HCT116 (cell line): ENCODE data around the gene PARP9. TPM values are rescaled to one million over a fixed set of nuclear protein-coding genes. Genes with fewer than 3 reads are reported as not detected.
A peak's percentile ranks its signal among the peaks of the same experiment; 100 is the strongest.

Experiments
- ATAC-seq: fragments of 200-7000 bp; cut with Tn5 transposase; 2 replicates; pipeline ENCODE4 v1.9.1; 2020; ENCODE audit warnings: mild to moderate bottlenecking, moderate library complexity
- BruUV-seq: library from RNA; stranded (reverse); fragments of 400-500 nt; replicated peaks from 2 replicates; lab custom pipeline; 2021; lab: Mats Ljungman, UMichigan
- CTCF ChIA-PET: fragments of 300-600 bp; sonication (Branson Sonifier 250); formaldehyde crosslinking; loops from one replicate; lab custom pipeline; 2021; ENCODE audit warnings: antibody characterized with exemption; lab: Charles Lee
- POLR2A ChIA-PET: fragments of 300-600, 350-600 bp; sonication (Branson Sonifier 250); formaldehyde crosslinking; loops from one replicate; lab custom pipeline; 2021; ENCODE audit warnings: antibody characterized with exemption; lab: Charles Lee
- RAD21 ChIA-PET, 2 experiments: fragments of 300-600 bp; sonication (Branson Sonifier 250); formaldehyde crosslinking; loops; one replicate each; lab custom pipeline; 2023; ENCODE audit warnings: low total read pairs in 2 of 2; ENCODE audit not compliant: uncharacterized antibody in 2 of 2, unreplicated experiment in 2 of 2, low non-redundant PET in 1 of 2; lab: Charles Lee
- DNase-seq: peaks from one replicate; pipeline ENCODE4 v3.0.0-alpha.2; 2010; ENCODE audit warnings: low read depth, low spot score
- H2AFZ ChIP-seq: fragments of 200-600 bp; shearing (Covaris generic), sonication (generic); 2 replicates; pipeline ENCODE4 v1.6.1; 2017; ENCODE audit warnings: low read depth, mixed run types, mixed read lengths, antibody characterized with exemption, low read length; ENCODE audit not compliant: poor library complexity, severe bottlenecking
- H3K27ac ChIP-seq: 2 replicates; pipeline ENCODE4 v1.5.1; 2012; ENCODE audit warnings: low read depth, low read length
- H3K27me3 ChIP-seq: fragments of 200-600 bp; sonication (generic); 2 replicates; pipeline ENCODE4 v1.6.1; 2016; ENCODE audit warnings: mixed run types, low read length, mixed read lengths; ENCODE audit not compliant: insufficient read depth
- H3K36me3 ChIP-seq, 2 experiments: fragments of 200-500 bp in 1 of 2; fragments of 200-600 bp in 1 of 2; sonication (Bioruptor generic) in 1 of 2; sonication (generic) in 1 of 2; 2 replicates each; pipeline versions ENCODE4 v1.5.1 to v1.6.1; 2014 to 2016; ENCODE audit warnings: low read length in 2 of 2, inconsistent platforms in 1 of 2, mixed read lengths in 1 of 2, mixed run types in 1 of 2; ENCODE audit not compliant: insufficient read depth in 2 of 2, control insufficient read depth in 1 of 2
- H3K4me1 ChIP-seq, 2 experiments: fragments of 200-600 bp in 1 of 2; sonication (generic) in 1 of 2; 2 replicates each; pipeline versions ENCODE4 v1.5.1 to v1.6.1; 2012 to 2017; ENCODE audit warnings: low read length in 2 of 2, inconsistent platforms in 1 of 2, mild to moderate bottlenecking in 1 of 2, mixed read lengths in 1 of 2, mixed run types in 1 of 2, moderate library complexity in 1 of 2; ENCODE audit not compliant: insufficient read depth in 2 of 2, control insufficient read depth in 1 of 2
- H3K4me2 ChIP-seq: fragments of 200-600 bp; sonication (generic); 2 replicates; pipeline ENCODE4 v1.6.1; 2017; ENCODE audit warnings: mixed run types, low read length, mixed read lengths
- H3K4me3 ChIP-seq, 2 experiments: fragments of 200-600 bp in 1 of 2; sonication (generic) in 1 of 2; replicated peaks in 1 of 2; 2 replicates each; pipeline ENCODE4 v1.5.1; 2011 to 2016; ENCODE audit warnings: low read length in 2 of 2, control low read depth in 1 of 2, low read depth in 1 of 2, mild to moderate bottlenecking in 1 of 2, mixed read lengths in 1 of 2, mixed run types in 1 of 2
- H3K79me2 ChIP-seq: fragments of 200-600 bp; sonication (generic); 2 replicates; pipeline ENCODE4 v1.6.1; 2017; ENCODE audit warnings: mild to moderate bottlenecking, mixed run types, low read length, moderate library complexity, mixed read lengths; ENCODE audit not compliant: insufficient read depth
- H3K9ac ChIP-seq: fragments of 200-600 bp; sonication (generic); 2 replicates; pipeline ENCODE4 v1.6.1; 2016; ENCODE audit warnings: low read length, mixed read lengths
- H3K9me2 ChIP-seq: fragments of 200-600 bp; sonication (generic), shearing (Covaris generic); 2 replicates; pipeline ENCODE4 v1.6.1; 2017; ENCODE audit warnings: mixed run types, mild to moderate bottlenecking, moderate library complexity; ENCODE audit not compliant: insufficient read depth
- H3K9me3 ChIP-seq, 2 experiments: fragments of 200-500 bp in 1 of 2; fragments of 200-600 bp in 1 of 2; sonication (Bioruptor generic) in 1 of 2; sonication (generic) in 1 of 2; 2 replicates each; pipeline ENCODE4 v1.6.1; 2014 to 2017; ENCODE audit warnings: low read length in 2 of 2, mixed read lengths in 2 of 2, inconsistent platforms in 1 of 2, low read depth in 1 of 2, mild to moderate bottlenecking in 1 of 2, mixed run types in 1 of 2, moderate library complexity in 1 of 2; ENCODE audit not compliant: control insufficient read depth in 1 of 2, insufficient read depth in 1 of 2
- H4K20me1 ChIP-seq: fragments of 200-600 bp; sonication (generic), shearing (Covaris generic); 2 replicates; pipeline ENCODE4 v1.6.1; 2017; ENCODE audit warnings: mixed run types, mild to moderate bottlenecking, moderate library complexity; ENCODE audit not compliant: insufficient read depth
- CBX3 ChIP-seq: IDR thresholded peaks from 2 replicates; pipeline ENCODE4 v1.6.1; 2012; ENCODE audit warnings: low read depth
- CEBPB ChIP-seq: IDR thresholded peaks from 2 replicates; pipeline ENCODE4 v1.6.1; 2012; ENCODE audit warnings: low read depth
- ELF1 ChIP-seq: IDR thresholded peaks from 2 replicates; pipeline ENCODE4 v1.6.1; 2012; ENCODE audit warnings: low read depth, borderline replicate concordance
- EZH2 ChIP-seq: fragments of 200-600 bp; sonication (generic); IDR thresholded peaks from 2 replicates; pipeline ENCODE4 v1.6.1; 2017; ENCODE audit warnings: antibody characterized with exemption, mixed run types
- EZH2phosphoT487 ChIP-seq: fragments of 200-600 bp; IDR thresholded peaks from 2 replicates; pipeline ENCODE4 v1.6.1; 2018; ENCODE audit warnings: antibody characterized with exemption, borderline replicate concordance
- FOSL1 ChIP-seq: IDR thresholded peaks from 2 replicates; pipeline ENCODE4 v1.6.1; 2012; ENCODE audit warnings: low read depth
- JUND ChIP-seq: IDR thresholded peaks from 2 replicates; pipeline ENCODE4 v1.6.1; 2012
- POLR2A ChIP-seq: IDR thresholded peaks from 2 replicates; pipeline ENCODE4 v1.7.0; 2011; ENCODE audit warnings: borderline replicate concordance; ENCODE audit not compliant: insufficient read depth, insufficient read length; ENCODE audit errors: extremely low read depth
- POLR2AphosphoS5 ChIP-seq: IDR thresholded peaks from 2 replicates; pipeline ENCODE4 v1.6.1; 2011; ENCODE audit warnings: mild to moderate bottlenecking, low read depth, low read length, moderate library complexity
- RAD21 ChIP-seq: IDR thresholded peaks from 2 replicates; pipeline ENCODE4 v1.6.1; 2012; ENCODE audit warnings: low read depth, mild to moderate bottlenecking
- REST ChIP-seq: IDR thresholded peaks from 2 replicates; pipeline ENCODE4 v1.6.1; 2012; ENCODE audit warnings: low read depth
- SIN3A ChIP-seq: IDR thresholded peaks from 2 replicates; pipeline ENCODE4 v1.6.1; 2012; ENCODE audit warnings: low read depth
- SP1 ChIP-seq: IDR thresholded peaks from 2 replicates; pipeline ENCODE4 v1.6.1; 2012; ENCODE audit warnings: low read depth
- TCF7L2 ChIP-seq: IDR thresholded peaks from 2 replicates; pipeline ENCODE4 v1.7.0; 2011; ENCODE audit warnings: borderline replicate concordance, inconsistent platforms; ENCODE audit not compliant: insufficient read depth, insufficient read length; ENCODE audit errors: extremely low read depth
- YY1 ChIP-seq: IDR thresholded peaks from 2 replicates; pipeline ENCODE4 v1.6.1; 2011; ENCODE audit warnings: low read length, low read depth, moderate library complexity, mild to moderate bottlenecking; ENCODE audit not compliant: insufficient replicate concordance; ENCODE audit errors: extremely low read depth
- ZBTB33 ChIP-seq: IDR thresholded peaks from 2 replicates; pipeline ENCODE4 v1.6.1; 2011; ENCODE audit warnings: mild to moderate bottlenecking, low read length, moderate library complexity; ENCODE audit not compliant: insufficient replicate concordance; ENCODE audit errors: extremely low read depth
- ZFX ChIP-seq: fragments of 450-650 bp; IDR thresholded peaks from 2 replicates; pipeline ENCODE4 v1.6.1; 2017
- ZNF274 ChIP-seq: fragments of 200-500 bp; sonication (Bioruptor generic); IDR thresholded peaks from 2 replicates; pipeline ENCODE4 v1.6.1; 2014; ENCODE audit warnings: mild to moderate bottlenecking, low read depth, low read length, inconsistent platforms
- intact Hi-C: fragments of 100-400 bp; cut with micrococcal nuclease; formaldehyde crosslinking; loops from 2 replicates; pipeline ENCODE4 v1.10.0; 2022
- total RNA-seq: library from RNA; stranded (reverse); gene quantifications from one replicate; pipeline ENCODE4 v1.2.1, GENCODE V29; 2021; ENCODE audit not compliant: unreplicated experiment
- TF ChIP-seq, protein P1 (sequence below), 3 experiments: fragments of 200-600 bp in 1 of 3; sonication (generic) in 1 of 3; IDR thresholded peaks in 2 of 3; conservative IDR thresholded peaks in 1 of 3; 2 replicates each; pipeline ENCODE4 v1.5.1; 2012 to 2017; ENCODE audit warnings: low read depth in 2 of 3, low read length in 2 of 3, antibody characterized with exemption in 1 of 3, borderline replicate concordance in 1 of 3, control low read depth in 1 of 3, mild to moderate bottlenecking in 1 of 3, mixed read lengths in 1 of 3, mixed run types in 1 of 3, moderate library complexity in 1 of 3; ENCODE audit not compliant: insufficient read depth in 1 of 3
- TF ChIP-seq, protein P2 (sequence below): IDR thresholded peaks from 2 replicates; pipeline ENCODE4 v1.6.1; 2012
- TF ChIP-seq, protein P3 (sequence below): IDR thresholded peaks from 2 replicates; pipeline ENCODE4 v1.6.1; 2012

PARP9 gene
- total RNA-seq, 1 experiment from 2014 or later, result 9.5 TPM

- CTCF ChIA-PET, result no interaction called here
- Histone ChIP-seq H3K9me2 (no peaks in the 10 kb centered on the region), H3K27ac (peak overlapping the region; percentile 39; the same call in 1 of the 2 replicates), H3K27me3 (no peaks in the 10 kb centered on the region), H3K36me3 (no peaks in the 10 kb centered on the region), H3K4me3 (no peak overlapping the region), H3K4me1 (peaks cover 16 to 19% of the 10 kb centered on the region in 2 experiments), H3K79me2 (no peaks in the 10 kb centered on the region), H3K9me3 (no peaks in the 10 kb centered on the region), H4K20me1 (no peaks in the 10 kb centered on the region), H2AFZ (peak overlapping the region; percentile 57), H3K9ac (peak overlapping the region; percentile 12; the same call in 1 of the 2 replicates), H3K4me2 (peak overlapping the region; percentile 64)
- intact Hi-C loops, result no loop called here
- DNase-seq, result no peak
- ATAC-seq, result peak; percentile 90
- POLR2A ChIA-PET, result no interaction called here
- RAD21 ChIA-PET, result no interaction called here
- BruUV-seq, result no TSS peak
- TF ChIP-seq SP1 (peak; percentile 56), FOSL1 (peak; percentile 61), CBX3 (peak; percentile 84), TCF7L2 (no peak), JUND (peak; percentile 78), YY1 (no peak), EZH2phosphoT487 (no peak), RAD21 (no peak), SIN3A (no peak), ZNF274 (no peak), POLR2AphosphoS5 (no peak; the same call in 1 of the 2 replicates), REST (no peak), CEBPB (no peak), ZFX (no peak), ZBTB33 (no peak), ELF1 (no peak), POLR2A (no peak), EZH2 (no peak)
- TF ChIP-seq, protein P1, sequence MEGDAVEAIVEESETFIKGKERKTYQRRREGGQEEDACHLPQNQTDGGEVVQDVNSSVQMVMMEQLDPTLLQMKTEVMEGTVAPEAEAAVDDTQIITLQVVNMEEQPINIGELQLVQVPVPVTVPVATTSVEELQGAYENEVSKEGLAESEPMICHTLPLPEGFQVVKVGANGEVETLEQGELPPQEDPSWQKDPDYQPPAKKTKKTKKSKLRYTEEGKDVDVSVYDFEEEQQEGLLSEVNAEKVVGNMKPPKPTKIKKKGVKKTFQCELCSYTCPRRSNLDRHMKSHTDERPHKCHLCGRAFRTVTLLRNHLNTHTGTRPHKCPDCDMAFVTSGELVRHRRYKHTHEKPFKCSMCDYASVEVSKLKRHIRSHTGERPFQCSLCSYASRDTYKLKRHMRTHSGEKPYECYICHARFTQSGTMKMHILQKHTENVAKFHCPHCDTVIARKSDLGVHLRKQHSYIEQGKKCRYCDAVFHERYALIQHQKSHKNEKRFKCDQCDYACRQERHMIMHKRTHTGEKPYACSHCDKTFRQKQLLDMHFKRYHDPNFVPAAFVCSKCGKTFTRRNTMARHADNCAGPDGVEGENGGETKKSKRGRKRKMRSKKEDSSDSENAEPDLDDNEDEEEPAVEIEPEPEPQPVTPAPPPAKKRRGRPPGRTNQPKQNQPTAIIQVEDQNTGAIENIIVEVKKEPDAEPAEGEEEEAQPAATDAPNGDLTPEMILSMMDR (IDR thresholded peaks at IDR 0.05 in 2 of 3, conservative IDR thresholded peaks at IDR 0.05 in 1 of 3; ENCODE audit: borderline replicate concordance in 1 of 3, insufficient read depth in 1 of 3, low read depth in 2 of 3, low read length in 2 of 3), result no peak
- TF ChIP-seq, protein P2, sequence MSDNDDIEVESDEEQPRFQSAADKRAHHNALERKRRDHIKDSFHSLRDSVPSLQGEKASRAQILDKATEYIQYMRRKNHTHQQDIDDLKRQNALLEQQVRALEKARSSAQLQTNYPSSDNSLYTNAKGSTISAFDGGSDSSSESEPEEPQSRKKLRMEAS, result peak; percentile 46
- TF ChIP-seq, protein P3, sequence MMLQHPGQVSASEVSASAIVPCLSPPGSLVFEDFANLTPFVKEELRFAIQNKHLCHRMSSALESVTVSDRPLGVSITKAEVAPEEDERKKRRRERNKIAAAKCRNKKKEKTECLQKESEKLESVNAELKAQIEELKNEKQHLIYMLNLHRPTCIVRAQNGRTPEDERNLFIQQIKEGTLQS, result no peak
These were observed 8.9 kb upstream of the PARP9 start for GRCh38 chr3:122572940-122573412.
